ENCODE data around the gene CHERP.
"Not testable (repeated sequence)": the region's sequence is repeated elsewhere in the genome, so short reads cannot be mapped to it uniquely, and the experiment has no call there.

CHERP gene

GRCh38 chr19:16576690-16577530 is 34.7 kb upstream of the CHERP start:
- no peak for DNase-seq (ENCODE audit: low read depth)

- DNase-seq (ENCODE audit: low read depth): no peak
Measured at GRCh38 chr19:16575861-16576689, 33.8 kb upstream of the CHERP start.

- DNase-seq (ENCODE audit: low read depth): no peak
Measured at GRCh38 chr19:16575282-16575681, 33.0 kb upstream of the CHERP start.

- DNase-seq (ENCODE audit: low read depth): no peak
Measured at GRCh38 chr19:16573925-16574324, 31.7 kb upstream of the CHERP start.

- DNase-seq (ENCODE audit: low read depth): no peak
Measured at GRCh38 chr19:16573296-16573695, 31.1 kb upstream of the CHERP start.

- DNase-seq (ENCODE audit: low read depth): peak; percentile 61
Measured at GRCh38 chr19:16572332-16573211, 30.3 kb upstream of the CHERP start, which contains the start of gene SLC35E1. Gene SLC35E1 (minus strand): TSS chr19:16572415. CDS start chr19:16572364, 51 bp downstream.

GRCh38 chr19:16571822-16572331 is 29.6 kb upstream of the CHERP start:
- DNase-seq (ENCODE audit: low read depth): no peak

GRCh38 chr19:16571283-16571682 is 29.0 kb upstream of the CHERP start:
- DNase-seq (ENCODE audit: low read depth): no peak

- DNase-seq (ENCODE audit: low read depth): no peak
Measured at GRCh38 chr19:16569609-16570320, 27.5 kb upstream of the CHERP start.

- DNase-seq (ENCODE audit: low read depth): no peak
Measured at GRCh38 chr19:16566702-16567101, 24.5 kb upstream of the CHERP start.

GRCh38 chr19:16566161-16566560 is 23.9 kb upstream of the CHERP start:
- no peak for DNase-seq (ENCODE audit: low read depth)

- DNase-seq (ENCODE audit: low read depth): no peak
Measured at GRCh38 chr19:16564842-16565241, 22.6 kb upstream of the CHERP start.

GRCh38 chr19:16562608-16563025 is 20.4 kb upstream of the CHERP start:
- no peak for DNase-seq (ENCODE audit: low read depth)

GRCh38 chr19:16561382-16561781 is 19.1 kb upstream of the CHERP start:
- no peak for DNase-seq (ENCODE audit: low read depth)

- no peak for DNase-seq (ENCODE audit: low read depth)
Measured at GRCh38 chr19:16559780-16560276, 17.6 kb upstream of the CHERP start.

- no peak for DNase-seq (ENCODE audit: low read depth)
Measured at GRCh38 chr19:16554776-16555175, 12.5 kb upstream of the CHERP start.

GRCh38 chr19:16551902-16552301 is 9.7 kb upstream of the CHERP start:
- DNase-seq (ENCODE audit: low read depth): not testable (repeated sequence)

- DNase-seq (ENCODE audit: low read depth): no peak
Measured at GRCh38 chr19:16548956-16549355, 6.7 kb upstream of the CHERP start.

- DNase-seq (ENCODE audit: low read depth): no peak
Measured at GRCh38 chr19:16544473-16545231, 2.4 kb upstream of the CHERP start.

- not testable (repeated sequence) for DNase-seq (ENCODE audit: low read depth)
Measured at GRCh38 chr19:16543734-16544133, 1.5 kb upstream of the CHERP start.

Measured in HS-5 (cell line).